Measurements from ENCODE around the gene GAS2L2.

- no peak for TF ChIP-seq CTCF (IDR thresholded peaks at IDR 0.05; ENCODE audit: insufficient read depth, low read depth, low read length)
- TF ChIP-seq EZH2 (IDR thresholded peaks at IDR 0.05; ENCODE audit: insufficient read depth, low read length) = no peak
Measured at GRCh38 chr17:35763767-35764122, 10.7 kb upstream of the GAS2L2 start.

Measured in astrocyte (in vitro differentiated cells and primary cell).